GM12873 (cell line): Measurements from ENCODE around the gene ETS1.

Source experiments
- TF ChIP-seq, protein P1 (sequence below): IDR thresholded peaks from 2 replicates; pipeline ENCODE4 v1.5.1; 2012; ENCODE audit warnings: low read depth, mild to moderate bottlenecking, moderate library complexity, low read length, control low read depth; ENCODE audit not compliant: insufficient read depth; ENCODE audit errors: missing control alignments

The ETS1 gene

GRCh38 chr11:128535468-128536457, 51.6 kb downstream of the ETS1 start:
- TF ChIP-seq, protein P1, sequence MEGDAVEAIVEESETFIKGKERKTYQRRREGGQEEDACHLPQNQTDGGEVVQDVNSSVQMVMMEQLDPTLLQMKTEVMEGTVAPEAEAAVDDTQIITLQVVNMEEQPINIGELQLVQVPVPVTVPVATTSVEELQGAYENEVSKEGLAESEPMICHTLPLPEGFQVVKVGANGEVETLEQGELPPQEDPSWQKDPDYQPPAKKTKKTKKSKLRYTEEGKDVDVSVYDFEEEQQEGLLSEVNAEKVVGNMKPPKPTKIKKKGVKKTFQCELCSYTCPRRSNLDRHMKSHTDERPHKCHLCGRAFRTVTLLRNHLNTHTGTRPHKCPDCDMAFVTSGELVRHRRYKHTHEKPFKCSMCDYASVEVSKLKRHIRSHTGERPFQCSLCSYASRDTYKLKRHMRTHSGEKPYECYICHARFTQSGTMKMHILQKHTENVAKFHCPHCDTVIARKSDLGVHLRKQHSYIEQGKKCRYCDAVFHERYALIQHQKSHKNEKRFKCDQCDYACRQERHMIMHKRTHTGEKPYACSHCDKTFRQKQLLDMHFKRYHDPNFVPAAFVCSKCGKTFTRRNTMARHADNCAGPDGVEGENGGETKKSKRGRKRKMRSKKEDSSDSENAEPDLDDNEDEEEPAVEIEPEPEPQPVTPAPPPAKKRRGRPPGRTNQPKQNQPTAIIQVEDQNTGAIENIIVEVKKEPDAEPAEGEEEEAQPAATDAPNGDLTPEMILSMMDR = no peak

- TF ChIP-seq, protein P1 = no peak
Observed at GRCh38 chr11:128533472-128533871, 53.9 kb downstream of the ETS1 start.

DNA sequence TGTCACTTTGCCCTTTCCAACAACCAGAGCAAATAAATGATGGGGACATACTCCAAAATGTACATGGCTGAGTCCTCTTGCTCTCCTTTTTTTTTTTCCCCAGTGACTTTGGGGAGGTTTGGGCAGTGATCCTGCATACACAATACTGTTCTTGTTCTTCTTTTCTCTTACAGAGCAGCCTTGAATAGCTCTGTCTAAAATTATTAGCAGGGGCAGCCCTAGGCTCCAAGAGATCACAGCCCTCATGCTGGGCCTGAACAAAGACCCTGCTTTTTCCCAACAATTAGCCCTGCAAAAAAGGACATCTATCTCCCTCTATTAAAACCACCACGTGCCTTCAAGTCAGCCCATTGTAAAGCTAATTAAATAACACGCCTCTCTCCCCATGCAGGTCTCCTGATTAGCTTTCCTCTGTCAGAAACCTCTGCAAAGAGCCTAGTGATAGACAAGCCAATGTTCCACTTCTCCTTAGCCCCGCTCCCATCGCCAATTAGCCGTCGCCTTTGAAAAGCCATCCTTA, 54.7 kb downstream of the ETS1 start:
- TF ChIP-seq, protein P1 = no peak

GRCh38 chr11:128532016-128532571, 55.3 kb downstream of the ETS1 start:
- TF ChIP-seq, protein P1 = no peak

DNA sequence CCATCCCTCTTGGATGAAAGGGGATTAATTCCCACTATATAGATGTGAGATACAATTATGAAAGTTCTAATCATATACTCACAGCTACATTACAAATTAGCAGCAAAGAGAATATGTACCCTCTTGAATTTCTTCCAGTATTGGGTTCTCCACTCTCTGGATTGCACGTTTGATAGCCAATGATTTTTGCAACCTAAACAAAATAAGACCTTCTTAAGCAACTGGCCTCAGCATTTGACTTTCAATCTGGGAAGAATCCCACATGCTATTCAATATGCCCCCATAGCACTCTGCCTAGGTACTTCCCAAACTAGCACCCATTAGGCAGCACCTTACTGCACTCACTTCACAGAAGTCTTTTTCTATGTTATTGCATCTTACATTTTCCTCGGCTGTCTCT, 55.8 kb downstream of the ETS1 start:
- TF ChIP-seq, protein P1 = no peak

GRCh38 chr11:128530118-128531074, 57.0 kb downstream of the ETS1 start:
- TF ChIP-seq, protein P1 = no peak
